Spleen (tissue), 10 donors: ENCODE data around the gene OR2T6. TPM values are rescaled to one million over a fixed set of nuclear protein-coding genes. Genes with fewer than 3 reads are reported as not detected.

ENCODE experiments used
- polyA plus RNA-seq, 3 donors: library from polyadenylated mRNA; stranded (reverse); fragments of 200-250 nt; gene quantifications; one replicate each; pipeline ENCODE4 v1.2.1, GENCODE V29; 2013
- total RNA-seq, 7 donors: library from RNA; depleted of rRNA in 3 of 7; stranded (reverse); fragments of >200 nt in 3 of 7; fragmentation: NEBNext Ultra II Directional in 4 of 7; extraction: Animal tissue kit (Norgen Biotek cat#: 25700) in 4 of 7; gene quantifications; one replicate each; pipeline versions ENCODE4 v1.1.0 to v1.2.1, GENCODE V29; 2016 to 2021
- donor health status: healthy with polysubstance abuse.
- donor health status: DM: no; HTN: no; CAD: no; lungs with moderate emphysema.
- donor health status: DM: no; HTN: no; CAD: no.
- donor health status: Bipolar disorder and iron deficiency.
- donor health status: healthy.
- donor health status: DM: no; HTN: no; CAD: no.
- donor health status: DM: yes; HTN: yes; CAD: no.

The OR2T6 gene
- total and polyA plus RNA-seq, 10 donors, result not detected

Other genes with a start within 250 kb of the OR2T6 start
- gene OR2M5, start 230.6 kb upstream of the OR2T6 start, total RNA-seq, result not detected
- not detected for gene OR2M5, start 230.6 kb upstream of the OR2T6 start, polyA plus RNA-seq
- not detected for gene OR2M2, start 200.9 kb upstream of the OR2T6 start, total RNA-seq
- gene OR2M2, start 200.9 kb upstream of the OR2T6 start, polyA plus RNA-seq, result not detected
- under 1 TPM in 2 of 7 donors, not detected in 5; 0.03 to 0.13 TPM for gene OR2M3, start 178.5 kb upstream of the OR2T6 start, total RNA-seq
- gene OR2M3, start 178.5 kb upstream of the OR2T6 start, polyA plus RNA-seq, result not detected
- not detected for gene OR2M4, start 144.3 kb upstream of the OR2T6 start, total RNA-seq
- gene OR2M4, start 144.3 kb upstream of the OR2T6 start, polyA plus RNA-seq, result under 1 TPM in 1 of 3 donors, not detected in 2; 0.02 TPM
- gene OR2T33, start 97.8 kb upstream of the OR2T6 start, total RNA-seq, result not detected
- gene OR2T33, start 97.8 kb upstream of the OR2T6 start, polyA plus RNA-seq, result not detected
- gene OR2T12, start 72.3 kb upstream of the OR2T6 start, total RNA-seq, result not detected
- gene OR2T12, start 72.3 kb upstream of the OR2T6 start, polyA plus RNA-seq, result not detected
- gene OR2M7, start 51.2 kb upstream of the OR2T6 start, total RNA-seq, result not detected
- gene OR2M7, start 51.2 kb upstream of the OR2T6 start, polyA plus RNA-seq, result not detected
- not detected for gene OR14C36, start 27.0 kb upstream of the OR2T6 start, total RNA-seq
- not detected for gene OR14C36, start 27.0 kb upstream of the OR2T6 start, polyA plus RNA-seq
- not detected for gene OR2T4, start 14.1 kb upstream of the OR2T6 start, total RNA-seq
- not detected for gene OR2T4, start 14.1 kb upstream of the OR2T6 start, polyA plus RNA-seq
- not detected for gene OR2T1, start 27.3 kb downstream of the OR2T6 start, total RNA-seq
- gene OR2T1, start 27.3 kb downstream of the OR2T6 start, polyA plus RNA-seq, result not detected
- 1 to 10 TPM in 1 of 7 donors, under 1 TPM in 6; 0.26 to 1.0 (median 0.51) TPM for gene OR2T2, start 69.9 kb downstream of the OR2T6 start, total RNA-seq
- gene OR2T2, start 69.9 kb downstream of the OR2T6 start, polyA plus RNA-seq, result not detected
- under 1 TPM in 2 of 7 donors, not detected in 5; 0.63 to 0.77 TPM for gene OR2T3, start 97.6 kb downstream of the OR2T6 start, total RNA-seq
- not detected for gene OR2T3, start 97.6 kb downstream of the OR2T6 start, polyA plus RNA-seq
- not detected for gene OR2T5, start 112.8 kb downstream of the OR2T6 start, total RNA-seq
- gene OR2T5, start 112.8 kb downstream of the OR2T6 start, polyA plus RNA-seq, result not detected
- under 1 TPM; 0.09 to 0.85 (median 0.39) TPM for gene OR2G6, start 132.3 kb downstream of the OR2T6 start, total RNA-seq
- gene OR2G6, start 132.3 kb downstream of the OR2T6 start, polyA plus RNA-seq, result not detected
- 1 to 10 TPM in 1 of 7 donors, under 1 TPM in 6; 0.24 to 1.0 (median 0.66) TPM for gene OR2T29, start 187.0 kb downstream of the OR2T6 start, total RNA-seq
- gene OR2T29, start 187.0 kb downstream of the OR2T6 start, polyA plus RNA-seq, result under 1 TPM in 1 of 3 donors, not detected in 2; 0.07 TPM
- gene OR2T34, start 199.0 kb downstream of the OR2T6 start, total RNA-seq, result 1 to 10 TPM in 1 of 7 donors, under 1 TPM in 3, not detected in 3; 0.37 to 2.7 (median 0.81) TPM
- gene OR2T34, start 199.0 kb downstream of the OR2T6 start, polyA plus RNA-seq, result not detected
- 1 to 10 TPM in 3 of 7 donors, under 1 TPM in 3, not detected in 1; 0.12 to 2.8 (median 0.80) TPM for gene OR2T10, start 222.0 kb downstream of the OR2T6 start, total RNA-seq
- under 1 TPM in 2 of 3 donors, not detected in 1; 0.03 to 0.20 TPM for gene OR2T10, start 222.0 kb downstream of the OR2T6 start, polyA plus RNA-seq